ENCODE measurements around the gene GRAP.
A peak's percentile ranks its signal among the peaks of the same experiment; 100 is the strongest.
"Not testable (repeated sequence)": the region's sequence is repeated elsewhere in the genome, so short reads cannot be mapped to it uniquely, and the experiment has no call there.

Gene GRAP

GRCh38 chr17:19041871-19042270 is 4.9 kb downstream of the GRAP start:
- not testable (repeated sequence) for DNase-seq

- DNase-seq = not testable (repeated sequence)
These were observed 6.4 kb downstream of the GRAP start for GRCh38 chr17:19040350-19040749.

DNA sequence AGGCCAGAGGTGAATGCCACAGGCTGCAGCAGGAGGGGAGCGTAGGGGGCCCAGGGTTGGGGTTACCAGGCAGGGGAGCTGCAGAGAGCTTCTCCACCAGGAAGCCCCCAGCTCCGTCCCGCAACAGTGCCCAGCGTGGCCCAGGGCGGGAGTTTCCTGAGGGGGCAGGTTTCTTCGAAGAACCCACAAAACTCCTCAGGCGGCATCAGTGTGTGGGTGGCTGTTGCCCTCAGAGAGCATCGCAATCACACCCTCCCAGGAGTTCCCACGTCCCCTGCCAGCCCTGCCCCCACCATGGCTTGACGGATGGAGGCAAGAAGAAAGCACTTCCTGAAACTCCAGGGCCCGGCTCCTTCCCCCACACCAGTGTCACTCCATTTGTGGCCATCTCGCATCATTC is 8.0 kb downstream of the GRAP start:
- DNase-seq = not testable (repeated sequence)

DNA sequence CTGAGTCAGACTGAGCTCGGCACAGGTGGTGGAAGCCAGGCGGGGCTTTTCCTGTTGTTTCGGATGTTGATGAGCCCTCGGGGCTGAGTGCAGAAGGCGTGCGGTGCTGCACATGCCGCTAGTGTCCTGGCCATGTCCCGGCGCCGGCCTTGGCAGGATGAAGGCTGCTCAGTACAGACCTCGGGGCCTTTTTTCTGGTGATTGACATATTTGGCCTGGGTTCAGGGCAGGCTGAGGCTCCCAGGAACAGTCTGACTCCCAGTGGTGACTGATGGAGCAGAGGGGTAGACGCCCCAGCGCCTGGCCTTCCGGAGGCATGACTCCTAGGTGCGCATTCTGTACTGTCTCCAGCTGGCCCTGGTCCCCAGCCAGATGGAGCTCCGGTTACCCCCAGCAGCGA is 8.8 kb downstream of the GRAP start:
- DNase-seq = not testable (repeated sequence)

DNA sequence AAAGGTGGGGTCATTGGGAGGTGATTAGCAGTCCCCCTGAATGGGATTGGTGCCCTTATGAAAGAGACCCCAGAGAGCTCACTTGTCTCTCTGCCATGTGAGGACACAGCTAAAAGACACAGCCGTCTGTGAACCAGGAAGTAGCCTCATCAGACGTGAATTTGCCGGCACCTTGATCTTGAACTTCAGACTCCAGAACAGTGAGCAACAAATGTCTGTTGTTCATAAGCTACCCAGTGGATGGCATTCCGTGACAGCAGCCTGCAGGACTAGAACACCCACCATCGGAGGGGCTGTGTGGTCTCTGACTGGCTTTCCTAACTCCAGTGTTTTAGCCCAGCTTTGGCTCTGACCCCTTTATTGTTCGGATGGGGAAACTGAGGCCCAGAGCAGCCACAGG is 9.2 kb downstream of the GRAP start:
- not testable (repeated sequence) for DNase-seq

- not testable (repeated sequence) for DNase-seq
These were observed 10.6 kb downstream of the GRAP start for GRCh38 chr17:19036186-19036585.

DNA sequence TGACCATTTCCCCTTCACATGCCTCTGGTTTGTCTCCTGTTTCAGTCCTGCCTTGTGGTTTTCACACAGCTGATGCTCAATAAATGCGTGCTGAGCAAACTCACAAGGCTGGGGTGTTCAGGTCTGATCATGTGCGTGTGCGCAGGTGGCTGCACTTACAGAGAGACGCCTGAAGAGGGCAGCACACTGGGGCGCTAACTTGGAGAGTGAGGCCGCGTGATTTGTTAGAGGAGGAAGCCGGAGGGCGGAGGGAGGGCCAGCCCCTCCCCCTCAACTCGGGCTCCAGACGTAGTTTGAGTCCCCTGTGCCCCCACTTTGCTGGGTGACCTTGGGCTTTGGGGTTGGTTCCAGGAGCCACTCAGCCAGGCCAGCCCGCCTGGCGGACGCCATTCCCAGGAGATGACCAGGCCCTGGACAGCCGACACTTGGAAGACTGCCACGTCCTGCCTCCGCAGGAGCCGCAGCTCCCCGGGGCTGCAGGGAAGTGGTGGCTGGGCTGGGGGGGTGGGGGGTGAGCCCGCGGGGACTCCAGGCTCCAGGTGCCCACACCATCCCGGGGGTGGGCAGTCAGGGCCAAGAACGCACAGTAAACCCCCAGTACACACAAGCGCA is 14.3 kb downstream of the GRAP start:
- DNase-seq = not testable (repeated sequence)

DNA sequence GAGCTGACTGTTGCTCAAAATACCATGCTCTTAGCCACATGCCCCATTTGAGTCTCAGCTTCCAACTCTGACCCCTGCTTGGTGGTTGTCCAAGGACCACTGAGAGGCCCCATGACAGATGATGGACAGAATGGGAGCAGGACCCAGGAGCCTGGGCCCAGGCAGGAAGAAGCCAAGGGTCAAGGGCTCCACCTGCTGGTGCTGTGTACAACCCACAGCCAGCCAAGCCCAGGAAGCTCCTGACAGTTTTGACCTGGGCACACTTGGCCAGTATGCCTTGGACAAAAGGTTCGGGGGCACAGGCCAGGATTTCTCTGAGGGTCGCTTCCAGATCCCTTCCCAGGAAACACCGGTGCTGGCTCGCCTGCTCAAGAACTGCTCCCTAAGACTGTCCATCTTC is 15.0 kb downstream of the GRAP start:
- DNase-seq = peak; percentile 53

- DNase-seq = not testable (repeated sequence)
These were observed 15.8 kb downstream of the GRAP start for GRCh38 chr17:19030771-19031449.

DNA sequence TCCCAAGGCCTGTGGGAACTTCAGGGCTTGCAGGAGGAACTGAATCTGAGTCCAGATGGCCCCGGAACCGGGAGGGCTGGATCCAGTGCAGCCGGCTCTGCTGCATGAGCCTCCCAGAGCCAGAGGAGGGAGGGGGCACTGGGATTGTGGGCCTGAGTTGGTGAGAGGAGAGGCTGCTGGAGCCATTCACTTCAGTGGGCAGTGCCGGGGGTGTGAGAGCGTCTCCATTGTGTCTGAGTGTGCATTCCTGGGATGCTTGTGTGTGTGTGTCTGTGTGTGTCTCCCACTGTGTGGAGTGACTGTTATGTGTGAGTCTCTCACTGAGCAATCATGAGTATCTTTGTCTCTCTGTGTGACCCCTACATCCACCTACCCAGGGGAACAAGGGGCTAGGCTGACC is 17.0 kb downstream of the GRAP start:
- DNase-seq = not testable (repeated sequence)

- DNase-seq = not testable (repeated sequence)
These were observed 18.1 kb downstream of the GRAP start for GRCh38 chr17:19028671-19029070.

- DNase-seq = no peak
These were observed 22.4 kb downstream of the GRAP start for GRCh38 chr17:19024101-19025078.

- no peak for DNase-seq
These were observed 23.4 kb downstream of the GRAP start for GRCh38 chr17:19023209-19023999.

DNA sequence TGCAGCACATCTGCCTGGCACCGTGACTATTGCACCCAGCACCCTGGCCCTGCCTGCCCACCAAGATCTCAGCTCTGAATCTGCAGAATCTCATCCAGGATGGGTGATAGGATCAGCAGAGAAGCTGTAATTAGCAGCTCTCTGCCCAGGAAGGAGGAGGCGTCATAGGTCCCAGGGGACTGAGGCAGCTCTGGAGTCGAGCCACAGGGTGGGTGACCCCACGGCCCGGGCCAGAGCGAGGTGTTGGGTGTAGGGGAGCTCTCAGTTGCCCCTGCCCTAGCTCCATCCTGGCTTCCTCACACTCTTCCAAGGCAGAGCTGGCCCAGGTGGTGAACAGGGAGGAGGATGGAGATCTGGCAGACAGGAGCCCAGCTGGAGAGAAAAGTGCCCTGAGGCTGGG is 24.0 kb downstream of the GRAP start:
- DNase-seq = no peak

GRCh38 chr17:19022128-19022527 is 24.6 kb downstream of the GRAP start:
- no peak for DNase-seq

- peak; percentile 46 for DNase-seq
These were observed 25.1 kb downstream of the GRAP start for GRCh38 chr17:19021622-19022083.

DNA sequence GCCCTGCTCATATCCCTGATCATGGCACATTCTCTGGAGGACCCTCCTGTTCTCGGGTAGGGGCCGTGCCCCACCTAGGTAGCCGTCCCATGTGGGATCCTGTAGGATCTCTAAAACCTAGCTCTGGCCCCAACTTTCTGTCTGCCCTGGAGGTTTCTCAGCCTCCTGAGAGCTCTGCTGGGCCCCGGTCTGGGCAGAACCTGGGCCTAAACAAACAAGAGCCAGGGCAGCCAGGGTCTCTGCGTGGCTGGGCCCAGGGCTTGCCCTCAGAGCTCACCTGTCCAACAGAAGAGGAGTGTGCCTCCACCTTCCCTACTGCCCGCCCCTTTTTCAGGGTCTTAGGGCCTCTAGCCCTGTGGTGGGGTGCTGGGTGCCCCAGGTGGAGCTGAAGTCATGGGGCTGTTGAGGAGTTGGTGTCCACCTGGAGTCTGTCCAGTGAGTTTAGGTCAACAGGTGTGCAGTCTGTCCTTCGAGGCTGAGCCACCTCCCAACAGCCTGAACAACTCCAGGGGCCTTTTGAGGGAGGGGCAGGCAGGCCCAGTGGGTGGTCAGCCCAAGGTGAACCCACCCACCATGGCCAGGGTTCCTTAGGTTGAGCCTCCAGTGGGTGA is 25.6 kb downstream of the GRAP start:
- DNase-seq = not testable (repeated sequence)

- no peak for DNase-seq
These were observed 26.7 kb downstream of the GRAP start for GRCh38 chr17:19020016-19020415.

DNA sequence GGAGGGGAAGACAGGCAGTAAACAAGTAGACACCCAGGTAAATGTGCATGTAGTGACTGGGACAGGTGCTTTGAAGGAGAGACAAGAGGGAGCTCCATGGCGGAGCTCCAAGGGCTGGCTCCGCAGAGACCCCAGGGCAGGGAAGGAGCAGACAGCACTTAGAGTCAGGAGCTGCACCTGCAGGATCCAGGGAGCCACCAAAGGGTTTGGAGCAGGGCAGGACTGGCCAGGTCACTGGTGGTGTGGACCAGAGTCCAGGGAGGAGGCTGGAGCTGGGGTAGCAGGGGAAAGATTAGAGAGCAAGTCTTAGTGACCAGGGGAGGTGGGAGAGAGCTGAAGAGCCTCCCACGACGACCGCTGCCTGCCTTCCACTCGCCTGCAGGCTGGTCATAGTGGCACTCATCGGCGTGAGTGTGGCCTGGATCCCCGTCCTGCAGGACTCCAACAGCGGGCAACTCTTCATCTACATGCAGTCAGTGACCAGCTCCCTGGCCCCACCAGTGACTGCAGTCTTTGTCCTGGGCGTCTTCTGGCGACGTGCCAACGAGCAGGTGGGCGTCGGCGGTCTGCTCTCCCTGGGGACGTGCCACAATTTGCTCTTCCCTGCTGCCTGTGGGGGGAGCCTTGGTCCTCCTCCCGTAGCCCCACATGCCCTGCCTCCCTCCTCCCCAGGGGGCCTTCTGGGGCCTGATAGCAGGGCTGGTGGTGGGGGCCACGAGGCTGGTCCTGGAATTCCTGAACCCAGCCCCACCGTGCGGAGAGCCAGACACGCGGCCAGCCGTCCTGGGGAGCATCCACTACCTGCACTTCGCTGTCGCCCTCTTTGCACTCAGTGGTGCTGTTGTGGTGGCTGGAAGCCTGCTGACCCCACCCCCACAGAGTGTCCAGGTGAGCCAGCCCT is 27.5 kb downstream of the GRAP start:
- no peak for DNase-seq

DNA sequence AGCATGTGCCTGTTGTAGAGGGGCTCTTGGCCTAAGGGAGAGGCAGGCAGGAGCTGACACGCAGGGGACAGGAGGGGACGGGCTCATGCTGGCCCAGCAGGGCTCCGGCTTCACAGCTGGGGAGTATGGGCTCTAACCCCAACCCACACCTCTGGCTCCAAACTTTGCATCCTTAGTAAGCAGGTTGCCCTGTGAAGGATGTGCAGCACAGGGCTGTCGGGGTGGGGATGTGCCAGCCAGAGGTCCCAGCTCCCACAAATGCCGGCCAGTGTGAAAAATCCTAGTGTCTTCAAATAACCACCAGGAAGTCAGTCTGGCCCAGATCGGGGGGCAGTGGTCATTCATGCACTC is 28.2 kb downstream of the GRAP start:
- DNase-seq = no peak

Measured in activated naive CD4-positive, alpha-beta T cell treated with Interleukin-2 at 50 U/mL for 16 hours (primary cell).